Gastrocnemius medialis (tissue), 4 donors: ENCODE data around the gene PARP8. TPM values are rescaled to one million over a fixed set of nuclear protein-coding genes. Genes with fewer than 3 reads are reported as not detected.

ENCODE experiments used
- ATAC-seq, 2 donors: fragments of 150-250 bp; one replicate each; pipeline ENCODE4 v1.9.1; 2016
- DNase-seq, 2 donors: peaks; one replicate each; pipeline ENCODE4 v3.0.0-alpha.2; 2019
- H3K27ac ChIP-seq, 4 donors: fragments of 200-600 bp; sonication (generic); 1 replicate in 1 of 4; 2 replicates in 3 of 4; pipeline ENCODE4 v1.5.1; 2016 to 2018; ENCODE audit warnings: mild to moderate bottlenecking in 2 of 4, moderate library complexity in 1 of 4
- H3K27me3 ChIP-seq, 3 donors: fragments of 200-600 bp; sonication (generic) in 2 of 3; 1 replicate in 1 of 3; 2 replicates in 2 of 3; pipeline versions ENCODE4 v1.5.1 to v1.6.0; 2016 to 2019; ENCODE audit warnings: mild to moderate bottlenecking in 1 of 3, moderate library complexity in 1 of 3
- H3K36me3 ChIP-seq, 2 donors: fragments of 200-600 bp; sonication (generic) in 1 of 2; one replicate each; pipeline ENCODE4 v1.5.1; 2017 to 2018
- H3K4me1 ChIP-seq, 2 donors: fragments of 200-600 bp; sonication (generic) in 1 of 2; one replicate each; pipeline ENCODE4 v1.5.1; 2016 to 2017; ENCODE audit warnings: mild to moderate bottlenecking in 2 of 2
- H3K4me3 ChIP-seq, 4 donors: fragments of 200-600 bp; sonication (generic) in 3 of 4; 1 replicate in 1 of 4; 2 replicates in 3 of 4; pipeline ENCODE4 v1.5.1; 2016 to 2019; ENCODE audit warnings: mild to moderate bottlenecking in 2 of 4
- H3K9me3 ChIP-seq, 3 donors: fragments of 200-600 bp; sonication (generic) in 2 of 3; 1 replicate in 1 of 3; 2 replicates in 2 of 3; pipeline ENCODE4 v1.5.1; 2016 to 2019
- CTCF ChIP-seq, 5 experiments: fragments of 450-650 bp in 3 of 5; fragments of 200-600 bp in 2 of 5; sonication (generic) in 2 of 5; IDR thresholded peaks in 4 of 5; conservative IDR thresholded peaks in 1 of 5; 1 replicate in 4 of 5; 2 replicates in 1 of 5; pipeline ENCODE4 v1.5.1; 2016 to 2019; ENCODE audit warnings: antibody characterized with exemption in 5 of 5, mild to moderate bottlenecking in 3 of 5, moderate library complexity in 3 of 5
- POLR2A ChIP-seq, 2 donors: fragments of 450-650 bp; IDR thresholded peaks; one replicate each; pipeline ENCODE4 v1.6.1; 2017; ENCODE audit warnings: antibody characterized with exemption in 2 of 2, mild to moderate bottlenecking in 2 of 2, moderate library complexity in 2 of 2
- in situ Hi-C, 4 donors: fragments of 200-750 bp; cut with MboI; loops; one replicate each; pipeline versions ENCODE4 v1.15.0 to v1.8.0; 2017; ENCODE audit warnings: low sequenced_read_pairs in 4 of 4
- intact Hi-C: fragments of 100-400 bp; cut with DNase I; formaldehyde crosslinking; loops from one replicate; pipeline ENCODE4 v1.15.1; 2023; ENCODE audit warnings: low total_unique reads
- total RNA-seq, 4 donors: library from RNA; depleted of rRNA; stranded (reverse); fragments of >200 nt; gene quantifications; one replicate each; pipeline versions ENCODE4 v1.1.0 to v1.2.3, GENCODE V29; 2016

The PARP8 gene
- total RNA-seq, 4 donors from 2014 or later = 1.0 to 1.9 (median 1.5) TPM

GRCh38 chr5:50791813-50792212 is 125.4 kb downstream of the PARP8 start:
- H3K36me3 ChIP-seq = no peaks in the 10 kb centered on the region

GRCh38 chr5:50792843-50793242 is 126.4 kb downstream of the PARP8 start:
- ATAC-seq = no peak
- Histone ChIP-seq H3K27ac (no peak overlapping the region), H3K9me3 (no peaks in the 10 kb centered on the region), H3K27me3 (no peaks in the 10 kb centered on the region), H3K4me3 (no peak overlapping the region), H3K36me3 (no peaks in the 10 kb centered on the region), H3K4me1 (no peaks in the 10 kb centered on the region)
- TF ChIP-seq CTCF (IDR thresholded peaks at IDR 0.05 in 4 of 5, conservative IDR thresholded peaks at IDR 0.05 in 1 of 5) = no peak
- TF ChIP-seq POLR2A (IDR thresholded peaks at IDR 0.05) = no peak
- intact Hi-C loops (no loop called here), in situ Hi-C loops (no loop called here)
- no peak for DNase-seq

More at GRCh38 chr5:50791813-50792212, 125.4 kb downstream of the PARP8 start:
- in situ Hi-C loops = no loop called here
- no peak for DNase-seq
- ATAC-seq = no peak
- H3K27ac ChIP-seq = no peak overlapping the region
- intact Hi-C loops = no loop called here
- TF ChIP-seq CTCF (IDR thresholded peaks at IDR 0.05 in 4 of 5, conservative IDR thresholded peaks at IDR 0.05 in 1 of 5) (no peak), POLR2A (IDR thresholded peaks at IDR 0.05) (no peak)
- H3K4me3 ChIP-seq = no peak overlapping the region
- H3K4me1 ChIP-seq = no peaks in the 10 kb centered on the region
- H3K9me3 ChIP-seq = no peaks in the 10 kb centered on the region
- no peaks in the 10 kb centered on the region for H3K27me3 ChIP-seq

GRCh38 chr5:50794812-50795211 is 128.4 kb downstream of the PARP8 start:
- TF ChIP-seq POLR2A (IDR thresholded peaks at IDR 0.05) (no peak), CTCF (IDR thresholded peaks at IDR 0.05 in 4 of 5, conservative IDR thresholded peaks at IDR 0.05 in 1 of 5) (no peak)
- intact Hi-C loops = no loop called here
- ATAC-seq = no peak

GRCh38 chr5:50798002-50798401 is 131.6 kb downstream of the PARP8 start:
- Histone ChIP-seq H3K9me3 (peaks cover 0 to 3% (median 2%) of the 10 kb centered on the region in 3 donors), H3K4me3 (no peak overlapping the region), H3K27me3 (no peaks in the 10 kb centered on the region), H3K36me3 (no peaks in the 10 kb centered on the region), H3K27ac (no peak overlapping the region), H3K4me1 (no peaks in the 10 kb centered on the region)
- DNase-seq (no peak), ATAC-seq (no peak)
- in situ Hi-C loops (no loop called here), intact Hi-C loops (no loop called here)
- TF ChIP-seq POLR2A (IDR thresholded peaks at IDR 0.05) = no peak
- TF ChIP-seq CTCF (IDR thresholded peaks at IDR 0.05 in 4 of 5, conservative IDR thresholded peaks at IDR 0.05 in 1 of 5) = no peak

More at GRCh38 chr5:50794812-50795211, 128.4 kb downstream of the PARP8 start:
- Histone ChIP-seq H3K4me3 (no peak overlapping the region), H3K27ac (no peak overlapping the region), H3K27me3 (no peaks in the 10 kb centered on the region), H3K36me3 (no peaks in the 10 kb centered on the region), H3K4me1 (no peaks in the 10 kb centered on the region), H3K9me3 (no peaks in the 10 kb centered on the region)
- DNase-seq = no peak
- in situ Hi-C loops = no loop called here

GRCh38 chr5:50799596-50799995 is 133.2 kb downstream of the PARP8 start:
- intact Hi-C loops = no loop called here
- H3K4me3 ChIP-seq = no peak overlapping the region
- TF ChIP-seq CTCF (IDR thresholded peaks at IDR 0.05 in 4 of 5, conservative IDR thresholded peaks at IDR 0.05 in 1 of 5) (no peak), POLR2A (IDR thresholded peaks at IDR 0.05) (no peak)
- no peak overlapping the region for H3K27ac ChIP-seq
- no peaks in the 10 kb centered on the region for H3K4me1 ChIP-seq
- in situ Hi-C loops = no loop called here
- ATAC-seq = no peak
- no peaks in the 10 kb centered on the region for H3K36me3 ChIP-seq
- H3K9me3 ChIP-seq = peaks cover 0 to 3% (median 3%) of the 10 kb centered on the region in 3 donors
- no peak for DNase-seq
- no peaks in the 10 kb centered on the region for H3K27me3 ChIP-seq
